Measurements from ENCODE around the gene PLD1.

Gene PLD1

GRCh38 chr3:171792531-171792930 is 17.8 kb downstream of the PLD1 start:
- no peak for DNase-seq (ENCODE audit: low read depth)

GRCh38 chr3:171791692-171792076 is 18.6 kb downstream of the PLD1 start:
- DNase-seq (ENCODE audit: low read depth): no peak

- DNase-seq (ENCODE audit: low read depth): no peak
Observed at GRCh38 chr3:171790898-171791691, 19.2 kb downstream of the PLD1 start.

- no peak for DNase-seq (ENCODE audit: low read depth)
Observed at GRCh38 chr3:171790574-171790897, 19.7 kb downstream of the PLD1 start.

- no peak for DNase-seq (ENCODE audit: low read depth)
Observed at GRCh38 chr3:171789759-171790505, 20.4 kb downstream of the PLD1 start.

GRCh38 chr3:171788546-171789351 is 21.5 kb downstream of the PLD1 start:
- DNase-seq (ENCODE audit: low read depth): no peak

- no peak for DNase-seq (ENCODE audit: low read depth)
Observed at GRCh38 chr3:171786997-171787396, 23.3 kb downstream of the PLD1 start.

GRCh38 chr3:171784937-171785336 is 25.3 kb downstream of the PLD1 start:
- no peak for DNase-seq (ENCODE audit: low read depth)

- DNase-seq (ENCODE audit: low read depth): no peak
Observed at GRCh38 chr3:171784387-171784786, 25.9 kb downstream of the PLD1 start.

- no peak for DNase-seq (ENCODE audit: low read depth)
Observed at GRCh38 chr3:171783626-171784025, 26.7 kb downstream of the PLD1 start.

GRCh38 chr3:171783086-171783485 is 27.2 kb downstream of the PLD1 start:
- no peak for DNase-seq (ENCODE audit: low read depth)

- no peak for DNase-seq (ENCODE audit: low read depth)
Observed at GRCh38 chr3:171782617-171783016, 27.7 kb downstream of the PLD1 start.

GRCh38 chr3:171781711-171782127 is 28.6 kb downstream of the PLD1 start:
- no peak for DNase-seq (ENCODE audit: low read depth)

- DNase-seq (ENCODE audit: low read depth): no peak
Observed at GRCh38 chr3:171778493-171778892, 31.8 kb downstream of the PLD1 start.

GRCh38 chr3:171777596-171777995 is 32.7 kb downstream of the PLD1 start:
- DNase-seq (ENCODE audit: low read depth): no peak

- DNase-seq (ENCODE audit: low read depth): no peak
Observed at GRCh38 chr3:171776839-171777583, 33.3 kb downstream of the PLD1 start.

- DNase-seq (ENCODE audit: low read depth): no peak
Observed at GRCh38 chr3:171776411-171776810, 33.9 kb downstream of the PLD1 start.

GRCh38 chr3:171775943-171776342 is 34.3 kb downstream of the PLD1 start:
- no peak for DNase-seq (ENCODE audit: low read depth)

GRCh38 chr3:171774521-171774920 is 35.8 kb downstream of the PLD1 start:
- DNase-seq (ENCODE audit: low read depth): no peak

GRCh38 chr3:171772427-171773056 is 37.7 kb downstream of the PLD1 start:
- no peak for DNase-seq (ENCODE audit: low read depth)
